Muscle of arm (tissue), 12 donors: ENCODE results near the gene EXOC4. TPM values are rescaled to one million over a fixed set of nuclear protein-coding genes. Genes with fewer than 3 reads are reported as not detected.
A peak's percentile ranks its signal among the peaks of the same experiment; 100 is the strongest.
"Not testable (repeated sequence)": the region's sequence is repeated elsewhere in the genome, so short reads cannot be mapped to it uniquely, and the experiment has no call there.

Source experiments
- DNase-seq: peaks from one replicate; pipeline ENCODE4 v3.0.0-alpha.2; 2013
- polyA plus RNA-seq, 12 donors: library from polyadenylated mRNA; unstranded; fragments of 120-200 nt; gene quantifications; one replicate each; pipeline ENCODE4 v1.2.1, GENCODE V29; 2013; ENCODE audit not compliant: insufficient read length in 12 of 12

The EXOC4 gene
- polyA plus RNA-seq, 12 donors = 25.2 to 79.1 (median 55.5) TPM; not detected in 1

- DNase-seq = no peak
Observed at GRCh38 chr7:133618970-133619369, 366.1 kb downstream of the EXOC4 start.

DNA sequence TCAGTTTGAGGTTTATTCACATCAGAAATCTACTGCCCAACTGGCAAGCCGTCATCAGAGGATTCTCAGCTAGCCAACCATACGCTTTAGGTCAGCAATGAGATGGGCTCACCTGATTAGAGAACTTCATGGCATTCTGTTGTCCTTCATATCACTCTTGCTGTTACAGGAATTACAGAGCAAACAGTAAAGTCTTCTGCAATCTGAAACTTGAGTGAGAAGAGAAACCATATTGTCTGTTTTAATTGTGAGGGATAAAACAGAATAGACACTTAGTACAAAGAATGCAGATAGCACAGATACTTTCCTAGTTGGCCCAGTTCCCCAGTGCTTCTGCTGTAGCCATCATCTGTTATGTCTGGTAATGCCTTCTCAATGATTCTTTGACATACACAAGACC, 366.6 kb downstream of the EXOC4 start:
- no peak for DNase-seq

- DNase-seq = no peak
Observed at GRCh38 chr7:133623721-133624120, 370.8 kb downstream of the EXOC4 start.

- DNase-seq = no peak
Observed at GRCh38 chr7:133625046-133625445, 372.2 kb downstream of the EXOC4 start.

GRCh38 chr7:133629701-133630100, 376.8 kb downstream of the EXOC4 start:
- no peak for DNase-seq

DNA sequence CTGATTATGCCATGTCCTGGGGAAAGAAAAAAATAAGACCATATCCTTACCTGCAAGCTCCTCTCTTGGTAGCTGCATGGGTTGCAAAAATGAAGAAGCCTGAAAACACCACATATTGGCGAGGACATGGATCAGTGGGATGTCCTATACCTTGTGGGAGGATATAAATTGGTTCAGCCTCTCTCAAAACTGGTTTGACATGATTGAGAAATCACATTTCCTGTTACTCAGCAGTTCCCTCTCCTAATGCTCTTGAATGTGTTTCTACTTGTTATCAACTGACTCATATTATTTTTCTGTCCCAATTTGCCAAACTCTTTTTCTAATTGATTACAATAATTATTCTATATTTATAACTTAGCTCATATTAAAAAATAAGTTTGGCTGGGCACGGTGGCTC, 380.2 kb downstream of the EXOC4 start:
- DNase-seq = no peak

- no peak for DNase-seq
Observed at GRCh38 chr7:133635541-133635940, 382.7 kb downstream of the EXOC4 start.

DNA sequence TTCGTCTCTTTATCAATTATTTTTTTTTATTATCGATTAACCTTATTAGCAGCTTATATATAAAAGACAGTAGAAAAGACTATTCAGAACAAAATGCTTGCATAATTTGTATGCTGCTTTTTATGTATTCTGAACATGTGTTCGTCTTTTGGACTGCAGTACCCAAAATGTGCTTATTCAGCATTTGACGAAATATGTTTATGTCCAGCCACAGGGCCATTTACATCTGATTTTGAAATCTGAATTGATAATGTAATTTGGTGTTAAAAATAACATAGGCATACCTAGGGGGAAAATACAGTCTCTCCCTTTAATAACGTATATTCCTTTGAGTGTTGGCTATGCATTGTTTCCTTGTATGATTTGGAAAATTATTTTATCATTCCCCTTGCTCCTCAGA, 386.0 kb downstream of the EXOC4 start:
- no peak for DNase-seq

DNA sequence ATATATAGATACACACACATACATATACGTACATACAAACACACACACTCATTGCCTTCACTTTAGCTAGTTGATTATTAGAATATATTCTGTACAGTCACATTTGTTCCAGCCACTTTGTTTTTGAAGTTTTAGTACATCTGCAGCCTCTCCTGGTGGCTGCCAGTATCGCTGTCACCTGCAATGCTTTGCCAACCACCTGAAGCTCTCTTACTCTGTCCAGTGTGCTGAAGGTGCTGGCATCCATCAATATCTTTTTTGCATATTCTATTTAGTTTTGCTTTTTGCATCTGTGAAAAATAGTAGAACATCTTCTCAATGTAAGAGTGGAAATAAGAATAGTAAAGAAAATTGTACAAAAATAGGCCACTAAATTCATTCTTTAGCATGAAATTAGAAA, 388.6 kb downstream of the EXOC4 start:
- no peak for DNase-seq

- no peak for DNase-seq
Observed at GRCh38 chr7:133642907-133643306, 390.0 kb downstream of the EXOC4 start.

- DNase-seq = not testable (repeated sequence)
Observed at GRCh38 chr7:133643652-133644051, 390.8 kb downstream of the EXOC4 start.

DNA sequence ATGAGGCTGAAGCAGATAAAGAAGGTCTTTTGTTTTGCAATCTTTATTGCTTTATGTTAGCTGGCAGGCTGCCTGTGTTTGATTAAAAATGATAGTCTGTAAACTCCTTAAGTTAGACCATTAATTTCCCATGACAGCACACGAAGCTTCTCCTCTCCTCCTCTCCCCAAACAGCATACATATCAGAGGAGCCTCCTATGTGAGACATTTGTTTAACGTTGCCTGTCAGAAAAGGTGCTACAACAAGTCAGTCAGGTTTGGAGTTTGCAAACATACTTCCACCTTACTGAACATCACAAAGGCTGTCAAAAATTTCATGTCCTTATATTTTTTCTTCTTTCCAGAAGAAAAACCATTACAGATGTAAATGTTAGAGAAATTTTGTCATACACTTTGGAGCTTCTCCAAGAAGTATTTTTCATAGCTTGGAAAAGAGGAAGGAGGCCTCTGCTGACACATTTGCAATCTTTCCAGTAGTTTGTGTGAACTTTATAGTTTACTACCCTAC, 393.1 kb downstream of the EXOC4 start:
- peak; percentile 26 for DNase-seq

- DNase-seq = no peak
Observed at GRCh38 chr7:133646472-133647315, 393.8 kb downstream of the EXOC4 start.

DNA sequence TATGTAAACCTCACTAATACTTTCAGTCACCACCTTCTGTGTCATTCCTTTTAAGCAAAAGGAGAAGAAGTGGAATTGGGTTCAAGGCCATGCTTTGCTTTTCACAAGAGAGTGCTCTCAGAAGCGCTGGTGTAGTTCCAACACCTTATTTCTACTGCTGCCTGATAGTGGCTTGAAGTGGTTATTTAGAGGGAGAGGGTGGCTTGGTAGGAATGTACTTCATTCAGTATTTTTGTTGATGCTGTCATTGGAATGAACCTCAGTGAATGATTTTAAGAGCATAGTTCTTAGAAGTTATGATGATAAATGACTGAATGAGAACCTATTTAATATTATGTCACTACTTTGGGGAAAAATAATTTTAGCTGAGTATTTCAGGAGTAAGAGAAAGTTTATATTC, 396.7 kb downstream of the EXOC4 start:
- DNase-seq = no peak

GRCh38 chr7:133650069-133650468, 397.2 kb downstream of the EXOC4 start:
- DNase-seq = no peak

GRCh38 chr7:133650487-133651300, 397.8 kb downstream of the EXOC4 start:
- no peak for DNase-seq

- no peak for DNase-seq
Observed at GRCh38 chr7:133652547-133652946, 399.7 kb downstream of the EXOC4 start.

- DNase-seq = no peak
Observed at GRCh38 chr7:133654547-133654946, 401.7 kb downstream of the EXOC4 start.

DNA sequence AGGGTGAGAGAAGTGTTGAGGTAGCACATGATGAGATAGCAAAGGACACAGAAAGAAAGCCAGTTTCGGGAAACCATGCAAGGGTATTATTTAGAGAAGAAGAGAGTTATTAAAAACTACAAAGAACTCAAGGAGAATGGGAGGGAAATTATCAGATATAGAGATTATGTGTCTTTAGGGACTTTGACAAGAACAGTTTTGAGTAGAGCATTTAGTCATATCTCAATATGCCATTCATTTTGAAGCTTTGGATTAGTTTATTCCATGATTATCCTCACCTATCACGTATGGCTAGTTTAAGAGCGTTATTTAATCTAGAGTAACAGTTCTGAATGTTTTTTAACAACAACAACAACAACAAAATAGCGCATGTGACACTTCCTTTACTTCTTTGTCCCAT, 409.4 kb downstream of the EXOC4 start:
- no peak for DNase-seq

DNA sequence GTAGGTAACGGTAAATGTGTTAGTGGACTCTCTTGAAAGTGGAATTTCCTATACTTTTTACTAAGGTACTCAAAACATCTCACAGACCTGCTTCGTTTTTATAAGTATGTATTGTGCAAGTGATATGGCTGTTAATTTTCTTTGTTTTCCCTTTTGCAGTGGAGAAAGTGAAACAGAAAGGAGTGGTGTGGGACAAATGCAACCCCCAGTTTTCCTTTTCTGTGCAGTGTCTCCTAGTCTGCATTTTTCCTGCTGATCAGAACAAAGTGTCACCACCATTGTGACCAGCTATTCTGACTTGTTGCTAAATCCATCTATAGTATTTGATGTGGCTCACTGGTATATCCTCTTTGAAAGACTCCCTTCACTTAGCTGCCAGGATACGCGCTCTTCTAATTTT, 410.0 kb downstream of the EXOC4 start:
- no peak for DNase-seq

DNA sequence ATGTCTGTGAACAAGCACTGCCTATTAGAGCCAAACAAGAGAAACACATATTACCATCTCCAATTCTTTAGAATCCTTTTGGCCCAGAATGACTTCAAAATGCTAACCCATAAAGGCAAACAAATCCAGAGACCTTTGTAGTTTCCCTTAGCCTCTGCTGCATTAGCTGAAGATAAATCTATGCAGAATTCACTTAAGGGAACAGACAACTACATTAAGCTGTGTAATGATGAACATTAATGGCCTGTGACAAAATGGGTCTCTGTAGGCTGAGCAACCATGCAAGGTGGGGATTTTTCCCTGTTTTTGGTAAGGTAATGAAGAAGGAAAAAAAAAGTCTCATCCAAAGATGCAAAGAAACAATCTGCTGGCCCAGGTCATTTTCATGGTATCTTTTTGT, 411.6 kb downstream of the EXOC4 start:
- no peak for DNase-seq

- DNase-seq = no peak
Observed at GRCh38 chr7:133668296-133669060, 415.6 kb downstream of the EXOC4 start.
